Vagina (tissue), 2 donors: Measurements from ENCODE around the gene ROCK2.

ENCODE experiments used
- CTCF ChIP-seq, 3 experiments: fragments of 450-650 bp in 2 of 3; fragments of 200-600 bp in 1 of 3; sonication (generic) in 1 of 3; IDR thresholded peaks; one replicate each; pipeline ENCODE4 v1.5.1; 2017 to 2019; ENCODE audit warnings: antibody characterized with exemption in 3 of 3, mild to moderate bottlenecking in 2 of 3, moderate library complexity in 2 of 3
- POLR2A ChIP-seq, 2 donors: fragments of 450-650 bp; IDR thresholded peaks; one replicate each; pipeline ENCODE4 v1.6.1; 2017; ENCODE audit warnings: antibody characterized with exemption in 2 of 2, mild to moderate bottlenecking in 2 of 2, moderate library complexity in 2 of 2

- TF ChIP-seq CTCF (IDR thresholded peaks at IDR 0.05) = no peak
- no peak for TF ChIP-seq POLR2A (IDR thresholded peaks at IDR 0.05)
These were observed 213.1 kb downstream of the ROCK2 start for GRCh38 chr2:11131166-11131920.
